HepG2 (cell line): ENCODE measurements around the gene DISP2. TPM values are rescaled to one million over a fixed set of nuclear protein-coding genes. Genes with fewer than 3 reads are reported as not detected.
A peak's percentile ranks its signal among the peaks of the same experiment; 100 is the strongest.

Experiments used
- ATAC-seq: fragments of 200-7000 bp; cut with Tn5 transposase; 3 replicates; pipeline ENCODE4 v1.9.1; 2020; ENCODE audit warnings: mild to moderate bottlenecking, moderate library complexity
- BruUV-seq: library from RNA; stranded (reverse); fragments of 400-500 nt; replicated peaks from 2 replicates; lab custom pipeline; 2021; lab: Mats Ljungman, UMichigan
- CTCF ChIA-PET: fragments of 300-600 bp; formaldehyde crosslinking; extraction: SDS; loops from one replicate; lab custom pipeline; 2021; ENCODE audit warnings: low total read pairs, inconsistent platforms, low intra/inter-chr PET ratio; lab: Yijun Ruan, JAX
- POLR2A ChIA-PET: fragments of 350-600 bp; sonication (Branson Sonifier 250); formaldehyde crosslinking; loops from one replicate; lab custom pipeline; 2020; ENCODE audit warnings: antibody characterized with exemption, inconsistent platforms; lab: Yijun Ruan, JAX
- DNase-seq: peaks from one replicate; pipeline ENCODE4 v3.0.0-alpha.2; 2015; ENCODE audit warnings: low spot score
- FAIRE-seq: peaks from 3 replicates; lab custom pipeline; 2011; peaks lifted over from hg19 to GRCh38; lab: Jason Lieb, UNC
- H2AFZ ChIP-seq: one replicate; pipeline ENCODE4 v1.6.1; 2011; ENCODE audit warnings: low read length, inconsistent platforms
- H3K27ac ChIP-seq: fragments of 300-600 bp; 3 replicates; pipeline ENCODE4 v1.8.0; 2011; ENCODE audit warnings: mixed run types, mild to moderate bottlenecking, mixed read lengths, low read length, inconsistent platforms; ENCODE audit not compliant: insufficient read depth; ENCODE audit errors: extremely low read length
- H3K27me3 ChIP-seq, 2 experiments: fragments of 200-600 bp in 1 of 2; 2 replicates in 1 of 2; 3 replicates in 1 of 2; pipeline versions ENCODE4 v1.6.0 to v1.8.0; 2011; ENCODE audit warnings: low read length in 2 of 2, mild to moderate bottlenecking in 2 of 2, moderate library complexity in 2 of 2, inconsistent platforms in 1 of 2; ENCODE audit not compliant: insufficient read depth in 2 of 2, control insufficient read depth in 1 of 2
- H3K36me3 ChIP-seq, 2 experiments: fragments of 200-600 bp in 1 of 2; replicated peaks in 1 of 2; 2 replicates in 1 of 2; 3 replicates in 1 of 2; pipeline versions ENCODE4 v1.5.1 to v1.8.0; 2011; ENCODE audit warnings: low read length in 2 of 2, inconsistent platforms in 1 of 2; ENCODE audit not compliant: insufficient read depth in 2 of 2, control insufficient read depth in 1 of 2
- H3K4me1 ChIP-seq: 2 replicates; pipeline ENCODE4 v1.5.1; 2012; ENCODE audit warnings: low read length, inconsistent platforms; ENCODE audit not compliant: insufficient read depth
- H3K4me2 ChIP-seq: 2 replicates; pipeline ENCODE4 v1.6.0; 2011; ENCODE audit warnings: low read depth, low read length, inconsistent platforms
- H3K4me3 ChIP-seq, 3 experiments: fragments of 200-600 bp in 1 of 3; sonication (generic), shearing (Covaris generic) in 1 of 3; replicated peaks in 1 of 3; 2 replicates each; pipeline ENCODE4 v1.5.1; 2011 to 2016; ENCODE audit warnings: low read length in 3 of 3, inconsistent platforms in 2 of 3, low read depth in 2 of 3, mild to moderate bottlenecking in 2 of 3, control low read depth in 1 of 3, mixed read lengths in 1 of 3; ENCODE audit not compliant: insufficient read depth in 1 of 3
- H3K79me2 ChIP-seq: one replicate; pipeline ENCODE4 v1.6.1; 2011; ENCODE audit warnings: low read length, inconsistent platforms; ENCODE audit not compliant: insufficient read depth
- H3K9ac ChIP-seq: 2 replicates; pipeline ENCODE4 v1.6.0; 2011; ENCODE audit warnings: mild to moderate bottlenecking, low read depth, low read length, inconsistent platforms; ENCODE audit not compliant: insufficient read depth
- H3K9me3 ChIP-seq: 2 replicates; pipeline ENCODE4 v1.5.1; 2012; ENCODE audit warnings: mild to moderate bottlenecking, low read length
- H4K20me1 ChIP-seq: 2 replicates; pipeline ENCODE4 v1.6.0; 2011; ENCODE audit warnings: inconsistent platforms, mild to moderate bottlenecking, low read length, moderate library complexity; ENCODE audit not compliant: insufficient read depth
- DPF2 ChIP-seq: sonication (generic); formaldehyde crosslinking; IDR thresholded peaks from 2 replicates; pipeline ENCODE4 v1.4.0; 2020; ENCODE audit warnings: mild to moderate bottlenecking, low read depth, missing genetic modification reagents, borderline replicate concordance
- JDP2 ChIP-seq: sonication (generic); formaldehyde crosslinking; IDR thresholded peaks from 2 replicates; pipeline ENCODE4 v1.8.1; 2022; ENCODE audit warnings: missing genetic modification reagents, borderline replicate concordance
- KDM4B ChIP-seq: sonication (generic); formaldehyde crosslinking; IDR thresholded peaks from 2 replicates; pipeline ENCODE4 v1.4.0; 2020; ENCODE audit warnings: missing genetic modification reagents
- RNF2 ChIP-seq: fragments of 450-650 bp; conservative IDR thresholded peaks from 2 replicates; pipeline ENCODE4 v1.6.1; 2016; ENCODE audit warnings: low read depth
- SETDB1 ChIP-seq: sonication (generic); formaldehyde crosslinking; IDR thresholded peaks from 2 replicates; pipeline ENCODE4 v1.5.1; 2020; ENCODE audit warnings: missing genetic modification reagents, mild to moderate bottlenecking, borderline replicate concordance
- ZNF121 ChIP-seq: sonication (generic); formaldehyde crosslinking; IDR thresholded peaks from 2 replicates; pipeline ENCODE4 v1.5.0; 2020; ENCODE audit warnings: mild to moderate bottlenecking, missing genetic modification reagents
- ZNF180 ChIP-seq: sonication (generic); formaldehyde crosslinking; IDR thresholded peaks from 2 replicates; pipeline ENCODE4 v1.4.0; 2020; ENCODE audit warnings: low read depth, missing genetic modification reagents, borderline replicate concordance
- ZNF333 ChIP-seq: sonication (generic); formaldehyde crosslinking; IDR thresholded peaks from 2 replicates; pipeline ENCODE4 v1.4.0; 2020; ENCODE audit warnings: mild to moderate bottlenecking, missing genetic modification reagents, borderline replicate concordance
- ZNF678 ChIP-seq: sonication (generic); formaldehyde crosslinking; IDR thresholded peaks from 2 replicates; pipeline ENCODE4 v1.4.0; 2020; ENCODE audit warnings: mild to moderate bottlenecking, missing genetic modification reagents
- ZNF703 ChIP-seq: sonication (generic); formaldehyde crosslinking; IDR thresholded peaks from 2 replicates; pipeline ENCODE4 v1.5.1; 2020; ENCODE audit warnings: missing genetic modification reagents, mild to moderate bottlenecking, moderate library complexity, borderline replicate concordance
- ZNF777 ChIP-seq: sonication (generic); formaldehyde crosslinking; IDR thresholded peaks from 2 replicates; pipeline ENCODE4 v1.4.0; 2020; ENCODE audit warnings: missing genetic modification reagents
- ZNF83 ChIP-seq: sonication (generic); formaldehyde crosslinking; IDR thresholded peaks from 2 replicates; pipeline ENCODE4 v1.4.0; 2020; ENCODE audit warnings: missing genetic modification reagents, mild to moderate bottlenecking, borderline replicate concordance
- ZNF883 ChIP-seq: sonication (generic); formaldehyde crosslinking; IDR thresholded peaks from 2 replicates; pipeline ENCODE4 v1.5.1; 2020; ENCODE audit warnings: mild to moderate bottlenecking, missing genetic modification reagents; ENCODE audit errors: not compliant biosample characterization
- WGBS: methylation state at CpG from one replicate; pipeline ENCODE4 v1.1.6; 2017; ENCODE audit warnings: low lambda C conversion rate; 5-methylcytosine and 5-hydroxymethylcytosine counted together
- in situ Hi-C: cut with HindIII; loops from 2 replicates; pipeline ENCODE4 v1.10.0; 2017; ENCODE audit warnings: low pct_unique_long_range_greater_than_20kb; ENCODE audit not compliant: extremely low pct_ligation_motif_present
- intact Hi-C: fragments of 100-400 bp; cut with micrococcal nuclease; formaldehyde crosslinking; loops from one replicate; pipeline ENCODE4 v1.10.0; 2022; ENCODE audit not compliant: unreplicated experiment
- polyA plus RNA-seq, 8 experiments: library from polyadenylated mRNA; depleted of rRNA in 3 of 8; stranded (reverse) in 7 of 8; unstranded in 1 of 8; fragments of >200 nt; fragmentation: Illumina TruSeq in 4 of 8; extraction: Trizol in 4 of 8; gene quantifications; 2 replicates each; pipeline versions ENCODE4 v1.2.1 to v1.2.3, GENCODE V29; 2011 to 2016; ENCODE audit warnings: low read depth in 4 of 8, missing spikeins in 1 of 8, mixed read lengths in 1 of 8; ENCODE audit not compliant: insufficient read depth in 1 of 8
- total RNA-seq, 5 experiments: library from RNA; depleted of rRNA; stranded (reverse); fragments of >200 nt; fragmentation: Illumina TruSeq; extraction: Trizol; gene quantifications; 2 replicates each; pipeline ENCODE4 v1.2.3, GENCODE V29; 2016; ENCODE audit warnings: low read depth in 1 of 5
- TF ChIP-seq, protein P1 (sequence below): sonication (generic); formaldehyde crosslinking; conservative IDR thresholded peaks from 2 replicates; pipeline ENCODE4 v1.8.1; 2023; ENCODE audit warnings: missing genetic modification reagents
- TF ChIP-seq, protein P2 (sequence below): sonication (generic); formaldehyde crosslinking; IDR thresholded peaks from 2 replicates; pipeline ENCODE4 v1.5.0; 2020; ENCODE audit warnings: missing genetic modification reagents
- TF ChIP-seq, protein P3 (sequence below): sonication (generic); formaldehyde crosslinking; IDR thresholded peaks from 2 replicates; pipeline ENCODE4 v1.8.1; 2022; ENCODE audit warnings: mild to moderate bottlenecking, missing genetic modification reagents
- TF ChIP-seq, protein P4 (sequence below): sonication (generic); formaldehyde crosslinking; IDR thresholded peaks from 2 replicates; pipeline ENCODE4 v1.8.1; 2023; ENCODE audit warnings: missing genetic modification reagents, mild to moderate bottlenecking, borderline replicate concordance

DISP2 gene
- total and polyA plus RNA-seq, 2 of the 13 experiments (the other 11 are each of a cell fraction or from before 2014, with no cell fraction given), result 0.09 to 0.32 TPM

DNA sequence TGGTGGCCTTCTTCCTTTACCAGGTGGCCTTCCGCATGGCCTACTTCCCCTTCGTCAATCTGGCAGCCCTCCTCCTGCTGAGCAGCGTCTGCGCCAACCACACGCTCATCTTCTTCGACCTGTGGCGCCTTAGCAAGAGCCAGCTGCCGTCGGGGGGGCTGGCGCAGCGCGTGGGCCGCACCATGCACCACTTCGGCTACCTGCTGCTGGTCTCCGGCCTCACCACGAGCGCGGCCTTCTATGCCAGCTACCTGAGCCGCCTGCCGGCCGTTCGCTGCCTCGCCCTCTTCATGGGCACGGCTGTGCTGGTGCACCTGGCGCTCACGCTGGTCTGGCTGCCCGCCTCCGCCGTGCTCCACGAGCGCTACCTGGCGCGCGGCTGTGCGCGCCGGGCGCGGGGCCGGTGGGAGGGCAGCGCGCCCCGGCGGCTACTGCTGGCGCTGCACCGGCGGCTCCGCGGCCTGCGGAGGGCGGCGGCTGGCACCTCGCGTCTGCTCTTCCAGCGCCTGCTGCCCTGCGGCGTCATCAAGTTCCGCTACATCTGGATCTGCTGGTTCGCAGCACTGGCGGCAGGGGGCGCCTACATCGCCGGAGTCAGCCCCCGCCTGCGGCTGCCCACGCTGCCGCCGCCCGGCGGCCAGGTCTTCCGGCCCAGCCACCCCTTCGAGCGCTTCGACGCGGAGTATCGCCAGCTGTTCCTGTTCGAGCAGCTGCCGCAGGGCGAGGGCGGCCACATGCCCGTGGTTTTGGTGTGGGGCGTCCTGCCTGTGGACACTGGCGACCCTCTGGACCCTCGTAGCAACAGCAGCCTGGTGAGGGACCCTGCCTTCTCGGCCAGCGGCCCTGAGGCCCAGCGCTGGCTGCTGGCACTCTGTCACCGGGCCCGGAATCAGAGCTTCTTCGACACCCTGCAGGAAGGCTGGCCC lies 9.9 kb downstream of the DISP2 start:
- BruUV-seq, result no TSS peak
- Histone ChIP-seq H3K9me3 (no peaks in the 10 kb centered on the region), H3K36me3 (no peaks in the 10 kb centered on the region), H4K20me1 (no peaks in the 10 kb centered on the region), H3K4me1 (no peaks in the 10 kb centered on the region), H2AFZ (no peak overlapping the region), H3K27ac (no peak overlapping the region), H3K79me2 (no peaks in the 10 kb centered on the region), H3K27me3 (peaks cover 14 to 84% of the 10 kb centered on the region in 2 experiments), H3K9ac (no peak overlapping the region), H3K4me2 (peak overlapping the region; percentile 57), H3K4me3 (peak overlapping the region in 1 of 3 experiments; percentile 43; a peak in 1 of 6 replicates)
- ChIA-PET CTCF (interaction anchor here (1.7 to 3.0 kb wide), 3 partner anchors 23 to 53 kb away, joined by 5 to 32 read pairs (median 8); no protein-coding TSS in a partner anchor), POLR2A (interaction anchor here (1.3 to 4.4 kb wide), 2 partner anchors 37 to 53 kb away, joined by 4 to 16 read pairs; partner anchors contain the start of gene IVD)
- peak; percentile 75 for DNase-seq
- in situ Hi-C loops (no loop called here), intact Hi-C loops (loop anchor here (1.0 kb wide), 1 partner anchor 54 kb away; no protein-coding TSS in a partner anchor)
- no peak for FAIRE-seq
- 67% methylated on average over 28 of the region's 91 CpGs for WGBS
- peak; percentile 83 for ATAC-seq
- TF ChIP-seq, protein P1, sequence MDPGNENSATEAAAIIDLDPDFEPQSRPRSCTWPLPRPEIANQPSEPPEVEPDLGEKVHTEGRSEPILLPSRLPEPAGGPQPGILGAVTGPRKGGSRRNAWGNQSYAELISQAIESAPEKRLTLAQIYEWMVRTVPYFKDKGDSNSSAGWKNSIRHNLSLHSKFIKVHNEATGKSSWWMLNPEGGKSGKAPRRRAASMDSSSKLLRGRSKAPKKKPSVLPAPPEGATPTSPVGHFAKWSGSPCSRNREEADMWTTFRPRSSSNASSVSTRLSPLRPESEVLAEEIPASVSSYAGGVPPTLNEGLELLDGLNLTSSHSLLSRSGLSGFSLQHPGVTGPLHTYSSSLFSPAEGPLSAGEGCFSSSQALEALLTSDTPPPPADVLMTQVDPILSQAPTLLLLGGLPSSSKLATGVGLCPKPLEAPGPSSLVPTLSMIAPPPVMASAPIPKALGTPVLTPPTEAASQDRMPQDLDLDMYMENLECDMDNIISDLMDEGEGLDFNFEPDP (CRISPR knock-in tag), result no peak
- peak; percentile 97 for TF ChIP-seq RNF2
- TF ChIP-seq ZNF83 (CRISPR knock-in tag), result peak; percentile 84
- peak; percentile 81; the same call in 1 of the 2 replicates for TF ChIP-seq ZNF333
- peak; percentile 78; the same call in 1 of the 2 replicates for TF ChIP-seq ZNF678 (CRISPR knock-in tag)
- no peak for TF ChIP-seq DPF2 (CRISPR knock-in tag)
- peak; percentile 76 for TF ChIP-seq JDP2
- TF ChIP-seq KDM4B (CRISPR knock-in tag), result no peak
- TF ChIP-seq ZNF703, result 0 out of 2 replicates have a peak, but pooled peaks have one; percentile 76
- TF ChIP-seq, protein P2, sequence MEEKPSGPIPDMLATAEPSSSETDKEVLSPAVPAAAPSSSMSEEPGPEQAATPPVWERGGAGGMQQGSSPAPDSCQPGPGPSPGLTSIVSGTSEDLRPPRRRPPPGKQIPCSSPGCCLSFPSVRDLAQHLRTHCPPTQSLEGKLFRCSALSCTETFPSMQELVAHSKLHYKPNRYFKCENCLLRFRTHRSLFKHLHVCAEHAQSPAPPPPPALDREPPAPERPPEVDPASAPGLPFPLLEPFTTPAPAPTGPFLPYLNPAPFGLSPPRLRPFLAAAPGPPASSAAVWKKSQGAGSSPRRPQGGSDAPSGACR (CRISPR knock-in tag), result no peak
- no peak for TF ChIP-seq ZNF180
- TF ChIP-seq ZNF883, result peak; percentile 94
- TF ChIP-seq, protein P3, sequence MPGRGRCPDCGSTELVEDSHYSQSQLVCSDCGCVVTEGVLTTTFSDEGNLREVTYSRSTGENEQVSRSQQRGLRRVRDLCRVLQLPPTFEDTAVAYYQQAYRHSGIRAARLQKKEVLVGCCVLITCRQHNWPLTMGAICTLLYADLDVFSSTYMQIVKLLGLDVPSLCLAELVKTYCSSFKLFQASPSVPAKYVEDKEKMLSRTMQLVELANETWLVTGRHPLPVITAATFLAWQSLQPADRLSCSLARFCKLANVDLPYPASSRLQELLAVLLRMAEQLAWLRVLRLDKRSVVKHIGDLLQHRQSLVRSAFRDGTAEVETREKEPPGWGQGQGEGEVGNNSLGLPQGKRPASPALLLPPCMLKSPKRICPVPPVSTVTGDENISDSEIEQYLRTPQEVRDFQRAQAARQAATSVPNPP (CRISPR knock-in tag), result peak; percentile 93; the same call in 1 of the 2 replicates
- TF ChIP-seq SETDB1, result 0 out of 2 replicates have a peak, but pooled peaks have one; percentile 53
- 0 out of 2 replicates have a peak, but pooled peaks have one; percentile 44 for TF ChIP-seq ZNF121
- TF ChIP-seq, protein P4, sequence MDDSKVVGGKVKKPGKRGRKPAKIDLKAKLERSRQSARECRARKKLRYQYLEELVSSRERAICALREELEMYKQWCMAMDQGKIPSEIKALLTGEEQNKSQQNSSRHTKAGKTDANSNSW, result peak; percentile 88; the same call in 1 of the 2 replicates
- TF ChIP-seq ZNF777 (CRISPR knock-in tag), result peak; percentile 92
